ENCODE results near the gene RRP1. TPM values are rescaled to one million over a fixed set of nuclear protein-coding genes. Genes with fewer than 3 reads are reported as not detected.

The RRP1 gene
- total and polyA plus RNA-seq, 10 of the 15 experiments (the other 5 are each of a cell fraction or from before 2014, with no cell fraction given): 0.34 to 70.8 (median 35.1) TPM

GRCh38 chr21:43810505-43811261, 21.3 kb downstream of the RRP1 start (continued):
- TF ChIP-seq NKRF (conservative IDR thresholded peaks at IDR 0.05) (no peak), PAX8 (IDR thresholded peaks at IDR 0.05) (no peak), RFX5 (IDR thresholded peaks at IDR 0.05; ENCODE audit: low read depth, low read length) (no peak), JUND (IDR thresholded peaks at IDR 0.05; ENCODE audit: low read depth, low read length) (no peak), JUNB (IDR thresholded peaks at IDR 0.05) (no peak), BMI1 (IDR thresholded peaks at IDR 0.05; ENCODE audit: borderline replicate concordance) (no peak), STAT3 (IDR thresholded peaks at IDR 0.05; ENCODE audit: low read depth, low read length) (no peak), ATF3 (IDR thresholded peaks at IDR 0.05; ENCODE audit: borderline replicate concordance, extremely low read depth, low read depth, low read length) (no peak), MTA2 (IDR thresholded peaks at IDR 0.05; ENCODE audit: low read depth) (peak; percentile 41; the same call in 1 of the 2 replicates), ZNF24 (IDR thresholded peaks at IDR 0.05) (peak; percentile 25; the same call in 1 of the 2 replicates), SIN3A (IDR thresholded peaks at IDR 0.05; ENCODE audit: low read depth, low read length) (no peak), ZBTB11 (CRISPR knock-in tag; IDR thresholded peaks at IDR 0.05) (no peak), SUPT20H (IDR thresholded peaks at IDR 0.05; ENCODE audit: borderline replicate concordance, control insufficient read depth, low read depth, low read length) (no peak), NBN (IDR thresholded peaks at IDR 0.05) (peak; percentile 47; the same call in 1 of the 2 replicates), TAF1 (IDR thresholded peaks at IDR 0.05; ENCODE audit: borderline replicate concordance, low read depth, low read length) (0 out of 2 replicates have a peak, but pooled peaks have one; percentile 15), FOXK2 (IDR thresholded peaks at IDR 0.05) (no peak), SKIL (IDR thresholded peaks at IDR 0.05; ENCODE audit: low read depth, poor library complexity, severe bottlenecking) (no peak), TCF3 (IDR thresholded peaks at IDR 0.05; ENCODE audit: borderline replicate concordance, insufficient read depth, low read depth, low read length) (0 out of 2 replicates have a peak, but pooled peaks have one; percentile 45), NR2F1 (conservative IDR thresholded peaks at IDR 0.05) (peak; percentile 87), IRF3 (IDR thresholded peaks at IDR 0.05) (no peak)

Measured in GM12878 (cell line).